HepG2 (cell line): ENCODE measurements around the gene ENG. TPM values are rescaled to one million over a fixed set of nuclear protein-coding genes. Genes with fewer than 3 reads are reported as not detected.

Experiments
- DNMT1 ChIP-seq: sonication (generic); formaldehyde crosslinking; IDR thresholded peaks from 2 replicates; pipeline ENCODE4 v1.5.1; 2020; ENCODE audit warnings: mild to moderate bottlenecking, missing genetic modification reagents
- EHMT2 ChIP-seq: fragments of 200-600 bp; sonication (generic); IDR thresholded peaks from 2 replicates; pipeline ENCODE4 v1.7.0; 2017; ENCODE audit warnings: antibody characterized with exemption, low read depth, low read length, borderline replicate concordance
- HMGA1 ChIP-seq: sonication (generic); formaldehyde crosslinking; conservative IDR thresholded peaks from 2 replicates; pipeline ENCODE4 v1.4.0; 2020; ENCODE audit warnings: missing genetic modification reagents
- HNRNPLL ChIP-seq: fragments of 200-400 bp; formaldehyde crosslinking; IDR thresholded peaks from 2 replicates; pipeline ENCODE4 v1.6.1; 2017; ENCODE audit warnings: mild to moderate bottlenecking, low read depth, low read length; ENCODE audit not compliant: poor library complexity, severe bottlenecking
- IKZF4 ChIP-seq: sonication (generic); formaldehyde crosslinking; IDR thresholded peaks from 2 replicates; pipeline ENCODE4 v1.5.1; 2020; ENCODE audit warnings: borderline replicate concordance, mild to moderate bottlenecking, low read depth, missing genetic modification reagents; ENCODE audit errors: not compliant biosample characterization
- IRX3 ChIP-seq: sonication (generic); formaldehyde crosslinking; IDR thresholded peaks from 2 replicates; pipeline ENCODE4 v1.8.1; 2023; ENCODE audit warnings: mild to moderate bottlenecking, low read depth, missing genetic modification reagents, borderline replicate concordance
- ISX ChIP-seq: sonication (generic); formaldehyde crosslinking; conservative IDR thresholded peaks from 2 replicates; pipeline ENCODE4 v1.5.0; 2020; ENCODE audit warnings: missing genetic modification reagents
- KLF13 ChIP-seq: sonication (generic); formaldehyde crosslinking; IDR thresholded peaks from 2 replicates; pipeline ENCODE4 v1.4.0; 2020; ENCODE audit warnings: mild to moderate bottlenecking, missing genetic modification reagents
- NFE2L1 ChIP-seq: sonication (generic); formaldehyde crosslinking; IDR thresholded peaks from 2 replicates; pipeline ENCODE4 v1.4.0; 2020; ENCODE audit warnings: missing genetic modification reagents, mild to moderate bottlenecking, borderline replicate concordance
- PAWR ChIP-seq: sonication (generic); formaldehyde crosslinking; IDR thresholded peaks from 2 replicates; pipeline ENCODE4 v1.4.0; 2020; ENCODE audit warnings: missing genetic modification reagents, mild to moderate bottlenecking, borderline replicate concordance
- POLR2G ChIP-seq: fragments of 200-400 bp; formaldehyde crosslinking; IDR thresholded peaks from 2 replicates; pipeline ENCODE4 v1.6.1; 2018; ENCODE audit warnings: mild to moderate bottlenecking, low read depth, low read length, moderate library complexity
- RBAK ChIP-seq: sonication (generic); formaldehyde crosslinking; IDR thresholded peaks from 2 replicates; pipeline ENCODE4 v1.5.1; 2020; ENCODE audit warnings: mild to moderate bottlenecking, missing genetic modification reagents
- RCOR2 ChIP-seq: IDR thresholded peaks from 2 replicates; pipeline ENCODE4 v1.6.1; 2016; ENCODE audit warnings: missing biosample characterization, missing genetic modification reagents
- SMARCE1 ChIP-seq: fragments of 450-650 bp; IDR thresholded peaks from 2 replicates; pipeline ENCODE4 v1.6.1; 2017; ENCODE audit warnings: borderline replicate concordance
- TEAD2 ChIP-seq: sonication (generic); formaldehyde crosslinking; IDR thresholded peaks from 2 replicates; pipeline ENCODE4 v1.9.0; 2021; ENCODE audit warnings: missing genetic modification reagents
- THAP11 ChIP-seq: IDR thresholded peaks from 2 replicates; pipeline ENCODE4 v1.6.1; 2016; ENCODE audit warnings: missing biosample characterization, missing genetic modification reagents
- ZFP62 ChIP-seq: sonication (generic); formaldehyde crosslinking; IDR thresholded peaks from 2 replicates; pipeline ENCODE4 v1.4.0; 2020; ENCODE audit warnings: missing genetic modification reagents
- ZNF12 ChIP-seq: sonication (generic); formaldehyde crosslinking; IDR thresholded peaks from 2 replicates; pipeline ENCODE4 v1.5.0; 2020; ENCODE audit warnings: missing genetic modification reagents
- ZNF20 ChIP-seq: sonication (generic); formaldehyde crosslinking; IDR thresholded peaks from 2 replicates; pipeline ENCODE4 v1.4.0; 2020; ENCODE audit warnings: mild to moderate bottlenecking, moderate library complexity, missing genetic modification reagents
- ZNF263 ChIP-seq: sonication (generic); formaldehyde crosslinking; IDR thresholded peaks from 2 replicates; pipeline ENCODE4 v1.4.0; 2020; ENCODE audit warnings: missing genetic modification reagents
- ZNF337 ChIP-seq: sonication (generic); formaldehyde crosslinking; IDR thresholded peaks from 2 replicates; pipeline ENCODE4 v1.5.1; 2020; ENCODE audit warnings: missing genetic modification reagents, low read depth, mild to moderate bottlenecking, borderline replicate concordance
- ZNF33A ChIP-seq: sonication (generic); formaldehyde crosslinking; IDR thresholded peaks from 2 replicates; pipeline ENCODE4 v1.5.1; 2020; ENCODE audit warnings: missing genetic modification reagents, mild to moderate bottlenecking, moderate library complexity, borderline replicate concordance
- ZNF670 ChIP-seq: sonication (generic); formaldehyde crosslinking; IDR thresholded peaks from 2 replicates; pipeline ENCODE4 v1.8.0; 2022; ENCODE audit warnings: mild to moderate bottlenecking, missing genetic modification reagents, borderline replicate concordance
- polyA plus RNA-seq, 8 experiments: library from polyadenylated mRNA; depleted of rRNA in 3 of 8; stranded (reverse) in 7 of 8; unstranded in 1 of 8; fragments of >200 nt; fragmentation: Illumina TruSeq in 4 of 8; extraction: Trizol in 4 of 8; gene quantifications; 2 replicates each; pipeline versions ENCODE4 v1.2.1 to v1.2.3, GENCODE V29; 2011 to 2016; ENCODE audit warnings: low read depth in 4 of 8, missing spikeins in 1 of 8, mixed read lengths in 1 of 8; ENCODE audit not compliant: insufficient read depth in 1 of 8
- total RNA-seq, 5 experiments: library from RNA; depleted of rRNA; stranded (reverse); fragments of >200 nt; fragmentation: Illumina TruSeq; extraction: Trizol; gene quantifications; 2 replicates each; pipeline ENCODE4 v1.2.3, GENCODE V29; 2016; ENCODE audit warnings: low read depth in 1 of 5
- TF ChIP-seq, protein P1 (sequence below): sonication (generic); formaldehyde crosslinking; IDR thresholded peaks from 2 replicates; pipeline ENCODE4 v1.4.0; 2020; ENCODE audit warnings: missing genetic modification reagents
- TF ChIP-seq, protein P2 (sequence below): sonication (generic); formaldehyde crosslinking; conservative IDR thresholded peaks from 2 replicates; pipeline ENCODE4 v1.4.0; 2020; ENCODE audit warnings: missing genetic modification reagents
- TF ChIP-seq, protein P3 (sequence below): sonication (generic); formaldehyde crosslinking; conservative IDR thresholded peaks from 2 replicates; pipeline ENCODE4 v1.5.0; 2020; ENCODE audit warnings: missing genetic modification reagents
- TF ChIP-seq, protein P4 (sequence below): sonication (generic); formaldehyde crosslinking; IDR thresholded peaks from 2 replicates; pipeline ENCODE4 v1.4.0; 2020; ENCODE audit warnings: mild to moderate bottlenecking, missing genetic modification reagents, borderline replicate concordance

Gene ENG
- total and polyA plus RNA-seq, 2 of the 13 experiments (the other 11 are each of a cell fraction or from before 2014, with no cell fraction given), result 0.02 to 1.1 TPM

DNA sequence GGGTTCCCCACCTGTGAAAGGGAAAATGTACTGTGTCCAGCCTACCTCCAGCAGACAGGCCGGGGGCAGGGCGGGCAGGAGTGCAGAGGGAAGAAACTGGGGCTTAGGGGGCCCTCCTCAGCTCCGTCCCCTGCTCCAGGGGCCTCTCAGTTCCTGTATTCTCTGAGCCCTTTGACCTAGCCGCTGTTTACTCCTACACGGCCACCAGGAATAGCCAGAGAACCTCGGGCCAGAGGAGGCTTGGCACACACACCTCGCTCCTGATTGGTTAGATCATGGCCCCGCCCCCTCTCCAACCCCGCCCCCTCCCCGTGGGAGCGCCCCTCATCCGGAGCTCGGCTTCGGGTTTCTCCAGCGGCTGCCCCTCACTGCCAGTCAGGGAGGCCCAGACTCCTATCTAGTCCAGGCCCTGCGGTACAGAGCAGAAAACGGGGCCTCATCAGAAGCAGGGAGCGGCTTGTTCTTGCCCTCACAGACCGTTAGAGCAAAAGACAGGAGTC, 42.8 kb upstream of the ENG start (continued):
- TF ChIP-seq, protein P1, sequence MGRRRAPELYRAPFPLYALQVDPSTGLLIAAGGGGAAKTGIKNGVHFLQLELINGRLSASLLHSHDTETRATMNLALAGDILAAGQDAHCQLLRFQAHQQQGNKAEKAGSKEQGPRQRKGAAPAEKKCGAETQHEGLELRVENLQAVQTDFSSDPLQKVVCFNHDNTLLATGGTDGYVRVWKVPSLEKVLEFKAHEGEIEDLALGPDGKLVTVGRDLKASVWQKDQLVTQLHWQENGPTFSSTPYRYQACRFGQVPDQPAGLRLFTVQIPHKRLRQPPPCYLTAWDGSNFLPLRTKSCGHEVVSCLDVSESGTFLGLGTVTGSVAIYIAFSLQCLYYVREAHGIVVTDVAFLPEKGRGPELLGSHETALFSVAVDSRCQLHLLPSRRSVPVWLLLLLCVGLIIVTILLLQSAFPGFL (CRISPR knock-in tag), result no peak
- TF ChIP-seq, protein P2, sequence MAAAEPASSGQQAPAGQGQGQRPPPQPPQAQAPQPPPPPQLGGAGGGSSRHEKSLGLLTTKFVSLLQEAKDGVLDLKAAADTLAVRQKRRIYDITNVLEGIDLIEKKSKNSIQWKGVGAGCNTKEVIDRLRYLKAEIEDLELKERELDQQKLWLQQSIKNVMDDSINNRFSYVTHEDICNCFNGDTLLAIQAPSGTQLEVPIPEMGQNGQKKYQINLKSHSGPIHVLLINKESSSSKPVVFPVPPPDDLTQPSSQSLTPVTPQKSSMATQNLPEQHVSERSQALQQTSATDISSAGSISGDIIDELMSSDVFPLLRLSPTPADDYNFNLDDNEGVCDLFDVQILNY, result no peak
- no peak for TF ChIP-seq HMGA1 (CRISPR knock-in tag)
- TF ChIP-seq IKZF4, result no peak
- no peak for TF ChIP-seq ZNF20 (CRISPR knock-in tag)
- no peak for TF ChIP-seq ZNF263 (CRISPR knock-in tag)
- no peak for TF ChIP-seq HNRNPLL
- no peak for TF ChIP-seq ISX
- TF ChIP-seq ZNF670 (CRISPR knock-in tag), result no peak
- TF ChIP-seq THAP11, result peak; percentile 64
- TF ChIP-seq RCOR2 (CRISPR knock-in tag), result no peak
- TF ChIP-seq, protein P3, sequence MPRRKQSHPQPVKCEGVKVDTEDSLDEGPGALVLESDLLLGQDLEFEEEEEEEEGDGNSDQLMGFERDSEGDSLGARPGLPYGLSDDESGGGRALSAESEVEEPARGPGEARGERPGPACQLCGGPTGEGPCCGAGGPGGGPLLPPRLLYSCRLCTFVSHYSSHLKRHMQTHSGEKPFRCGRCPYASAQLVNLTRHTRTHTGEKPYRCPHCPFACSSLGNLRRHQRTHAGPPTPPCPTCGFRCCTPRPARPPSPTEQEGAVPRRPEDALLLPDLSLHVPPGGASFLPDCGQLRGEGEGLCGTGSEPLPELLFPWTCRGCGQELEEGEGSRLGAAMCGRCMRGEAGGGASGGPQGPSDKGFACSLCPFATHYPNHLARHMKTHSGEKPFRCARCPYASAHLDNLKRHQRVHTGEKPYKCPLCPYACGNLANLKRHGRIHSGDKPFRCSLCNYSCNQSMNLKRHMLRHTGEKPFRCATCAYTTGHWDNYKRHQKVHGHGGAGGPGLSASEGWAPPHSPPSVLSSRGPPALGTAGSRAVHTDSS (CRISPR knock-in tag), result no peak
- TF ChIP-seq EHMT2, result no peak
- no peak for TF ChIP-seq ZFP62 (CRISPR knock-in tag)
- no peak for TF ChIP-seq KLF13 (CRISPR knock-in tag)
- TF ChIP-seq IRX3 (CRISPR knock-in tag), result no peak
- TF ChIP-seq PAWR, result no peak
- no peak for TF ChIP-seq RBAK (CRISPR knock-in tag)
- TF ChIP-seq DNMT1, result no peak
- TF ChIP-seq TEAD2 (CRISPR knock-in tag), result no peak
- TF ChIP-seq, protein P4, sequence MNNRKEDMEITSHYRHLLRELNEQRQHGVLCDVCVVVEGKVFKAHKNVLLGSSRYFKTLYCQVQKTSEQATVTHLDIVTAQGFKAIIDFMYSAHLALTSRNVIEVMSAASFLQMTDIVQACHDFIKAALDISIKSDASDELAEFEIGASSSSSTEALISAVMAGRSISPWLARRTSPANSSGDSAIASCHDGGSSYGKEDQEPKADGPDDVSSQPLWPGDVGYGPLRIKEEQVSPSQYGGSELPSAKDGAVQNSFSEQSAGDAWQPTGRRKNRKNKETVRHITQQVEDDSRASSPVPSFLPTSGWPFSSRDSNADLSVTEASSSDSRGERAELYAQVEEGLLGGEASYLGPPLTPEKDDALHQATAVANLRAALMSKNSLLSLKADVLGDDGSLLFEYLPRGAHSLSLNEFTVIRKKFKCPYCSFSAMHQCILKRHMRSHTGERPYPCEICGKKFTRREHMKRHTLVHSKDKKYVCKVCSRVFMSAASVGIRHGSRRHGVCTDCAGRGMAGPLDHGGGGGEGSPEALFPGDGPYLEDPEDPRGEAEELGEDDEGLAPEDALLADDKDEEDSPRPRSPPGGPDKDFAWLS (CRISPR knock-in tag), result no peak
- no peak for TF ChIP-seq NFE2L1 (CRISPR knock-in tag)
- TF ChIP-seq ZNF337, result no peak
- TF ChIP-seq ZNF33A (CRISPR knock-in tag), result no peak
- no peak for TF ChIP-seq SMARCE1
- peak; percentile 77 for TF ChIP-seq POLR2G
- peak; percentile 50; the same call in 1 of the 2 replicates for TF ChIP-seq ZNF12
